Liver (tissue), 9 donors: ENCODE measurements around the gene APEX1. TPM values are rescaled to one million over a fixed set of nuclear protein-coding genes. Genes with fewer than 3 reads are reported as not detected.
"Not testable (repeated sequence)": the region's sequence is repeated elsewhere in the genome, so short reads cannot be mapped to it uniquely, and the experiment has no call there.

ENCODE experiments used
- DNase-seq: peaks from one replicate; pipeline ENCODE4 v3.0.0-alpha.2; 2017; ENCODE audit warnings: low spot score
- H3K27ac ChIP-seq, 2 donors: one replicate each; pipeline ENCODE4 v1.7.0; 2013; ENCODE audit warnings: inconsistent platforms in 2 of 2, low read length in 2 of 2, control low read depth in 1 of 2, low read depth in 1 of 2, mild to moderate bottlenecking in 1 of 2
- H3K27me3 ChIP-seq, 4 donors: one replicate each; pipeline versions ENCODE4 v1.6.1 to v1.7.0; 2013; ENCODE audit warnings: low read length in 3 of 4, inconsistent platforms in 1 of 4, mild to moderate bottlenecking in 1 of 4, moderate library complexity in 1 of 4; ENCODE audit not compliant: control insufficient read depth in 4 of 4, insufficient read depth in 4 of 4
- H3K36me3 ChIP-seq, 4 donors: one replicate each; pipeline versions ENCODE4 v1.6.1 to v1.7.0; 2013; ENCODE audit warnings: low read length in 3 of 4, mild to moderate bottlenecking in 3 of 4, low read depth in 1 of 4, moderate library complexity in 1 of 4; ENCODE audit not compliant: control insufficient read depth in 4 of 4, insufficient read depth in 3 of 4
- H3K4me1 ChIP-seq, 4 donors: one replicate each; pipeline versions ENCODE4 v1.6.1 to v1.7.0; 2013; ENCODE audit warnings: low read length in 3 of 4, mild to moderate bottlenecking in 3 of 4, moderate library complexity in 1 of 4; ENCODE audit not compliant: control insufficient read depth in 4 of 4, insufficient read depth in 4 of 4
- H3K4me3 ChIP-seq, 3 donors: one replicate each; pipeline versions ENCODE4 v1.6.1 to v1.7.0; 2013; ENCODE audit warnings: low read length in 3 of 3, control low read depth in 1 of 3, low read depth in 1 of 3, mild to moderate bottlenecking in 1 of 3
- H3K9ac ChIP-seq, 2 donors: one replicate each; pipeline ENCODE4 v1.7.0; 2013; ENCODE audit warnings: low read length in 2 of 2, mild to moderate bottlenecking in 2 of 2, moderate library complexity in 2 of 2, control low read depth in 1 of 2, low read depth in 1 of 2
- H3K9me3 ChIP-seq, 4 donors: one replicate each; pipeline versions ENCODE4 v1.6.1 to v1.7.0; 2013; ENCODE audit warnings: low read length in 3 of 4; ENCODE audit not compliant: control insufficient read depth in 4 of 4
- ATF3 ChIP-seq: IDR thresholded peaks from 2 replicates; pipeline ENCODE4 v1.6.1; 2016; ENCODE audit warnings: antibody characterized with exemption
- EGR1 ChIP-seq, 2 donors: IDR thresholded peaks; 2 replicates each; pipeline ENCODE4 v1.6.1; 2016 to 2018; ENCODE audit warnings: antibody characterized with exemption in 2 of 2, low read depth in 2 of 2
- FOXA1 ChIP-seq: IDR thresholded peaks from 2 replicates; pipeline ENCODE4 v1.6.1; 2016; ENCODE audit warnings: antibody characterized with exemption
- FOXA2 ChIP-seq: IDR thresholded peaks from 2 replicates; pipeline ENCODE4 v1.6.1; 2016; ENCODE audit warnings: antibody characterized with exemption
- GABPA ChIP-seq, 2 donors: IDR thresholded peaks in 1 of 2; conservative IDR thresholded peaks in 1 of 2; 2 replicates each; pipeline ENCODE4 v1.6.1; 2016; ENCODE audit warnings: antibody characterized with exemption in 2 of 2, mild to moderate bottlenecking in 1 of 2, moderate library complexity in 1 of 2
- HNF4A ChIP-seq, 2 donors: conservative IDR thresholded peaks; 2 replicates each; pipeline ENCODE4 v1.6.1; 2016; ENCODE audit warnings: antibody characterized with exemption in 2 of 2, mild to moderate bottlenecking in 2 of 2
- HNF4G ChIP-seq: IDR thresholded peaks from 2 replicates; pipeline ENCODE4 v1.6.1; 2016; ENCODE audit warnings: antibody characterized with exemption
- JUND ChIP-seq, 2 donors: IDR thresholded peaks; 2 replicates each; pipeline ENCODE4 v1.6.1; 2016; ENCODE audit warnings: antibody characterized with exemption in 2 of 2
- MAX ChIP-seq: IDR thresholded peaks from 2 replicates; pipeline ENCODE4 v1.6.1; 2016; ENCODE audit warnings: antibody characterized with exemption
- NR2F2 ChIP-seq: IDR thresholded peaks from 2 replicates; pipeline ENCODE4 v1.6.1; 2016; ENCODE audit warnings: antibody characterized with exemption
- RAD21 ChIP-seq, 2 donors: IDR thresholded peaks; 2 replicates each; pipeline ENCODE4 v1.6.1; 2016; ENCODE audit warnings: antibody characterized with exemption in 2 of 2, mild to moderate bottlenecking in 2 of 2
- SP1 ChIP-seq: IDR thresholded peaks from 2 replicates; pipeline ENCODE4 v1.6.1; 2018; ENCODE audit warnings: antibody characterized with exemption, mild to moderate bottlenecking
- TAF1 ChIP-seq: conservative IDR thresholded peaks from 2 replicates; pipeline ENCODE4 v1.6.1; 2016; ENCODE audit warnings: antibody characterized with exemption, mild to moderate bottlenecking
- YY1 ChIP-seq: IDR thresholded peaks from 2 replicates; pipeline ENCODE4 v1.6.1; 2016; ENCODE audit warnings: antibody characterized with exemption, mild to moderate bottlenecking
- WGBS: extraction: QIAGEN DNeasy Blood & Tissue Kit; methylation state at CpG from one replicate; pipeline ENCODE4 v1.1.7; 2013; 5-methylcytosine and 5-hydroxymethylcytosine counted together
- polyA plus RNA-seq, 2 donors: library from polyadenylated mRNA; stranded (reverse) in 1 of 2; unstranded in 1 of 2; fragments of 200-250 nt in 1 of 2; fragments of >200 nt in 1 of 2; fragmentation: Nextera tagmentation in 1 of 2; extraction: Ambion mirVana in 1 of 2; gene quantifications; one replicate each; pipeline versions ENCODE4 v1.2.1 to v1.2.3, GENCODE V29; 2013 to 2015
- total RNA-seq, 2 donors: library from RNA; depleted of rRNA; stranded (reverse); fragments of >200 nt; gene quantifications; one replicate each; pipeline ENCODE4 v1.2.3, GENCODE V29; 2014
- TF ChIP-seq, protein P1 (sequence below): fragments of 150-350 bp; IDR thresholded peaks from 2 replicates; pipeline ENCODE4 v1.5.1; 2017; ENCODE audit warnings: improper control_type of control experiment, low read depth, low read length; ENCODE audit not compliant: missing input control
- TF ChIP-seq, protein P2 (sequence below): IDR thresholded peaks from 2 replicates; pipeline ENCODE4 v1.6.1; 2016; ENCODE audit warnings: antibody characterized with exemption, mild to moderate bottlenecking
- donor health status: healthy.
- donor health status: healthy.
- donor health status: healthy.
- donor health status: healthy.
- donor health status: healthy.

APEX1 gene
- total and polyA plus RNA-seq, 4 donors = 32.4 to 64.5 (median 46.7) TPM

GRCh38 chr14:20440882-20441281, 14.1 kb upstream of the APEX1 start (continued):
- TF ChIP-seq, protein P1, sequence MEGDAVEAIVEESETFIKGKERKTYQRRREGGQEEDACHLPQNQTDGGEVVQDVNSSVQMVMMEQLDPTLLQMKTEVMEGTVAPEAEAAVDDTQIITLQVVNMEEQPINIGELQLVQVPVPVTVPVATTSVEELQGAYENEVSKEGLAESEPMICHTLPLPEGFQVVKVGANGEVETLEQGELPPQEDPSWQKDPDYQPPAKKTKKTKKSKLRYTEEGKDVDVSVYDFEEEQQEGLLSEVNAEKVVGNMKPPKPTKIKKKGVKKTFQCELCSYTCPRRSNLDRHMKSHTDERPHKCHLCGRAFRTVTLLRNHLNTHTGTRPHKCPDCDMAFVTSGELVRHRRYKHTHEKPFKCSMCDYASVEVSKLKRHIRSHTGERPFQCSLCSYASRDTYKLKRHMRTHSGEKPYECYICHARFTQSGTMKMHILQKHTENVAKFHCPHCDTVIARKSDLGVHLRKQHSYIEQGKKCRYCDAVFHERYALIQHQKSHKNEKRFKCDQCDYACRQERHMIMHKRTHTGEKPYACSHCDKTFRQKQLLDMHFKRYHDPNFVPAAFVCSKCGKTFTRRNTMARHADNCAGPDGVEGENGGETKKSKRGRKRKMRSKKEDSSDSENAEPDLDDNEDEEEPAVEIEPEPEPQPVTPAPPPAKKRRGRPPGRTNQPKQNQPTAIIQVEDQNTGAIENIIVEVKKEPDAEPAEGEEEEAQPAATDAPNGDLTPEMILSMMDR = no peak
- no peak for TF ChIP-seq HNF4A (conservative IDR thresholded peaks at IDR 0.05)

DNA sequence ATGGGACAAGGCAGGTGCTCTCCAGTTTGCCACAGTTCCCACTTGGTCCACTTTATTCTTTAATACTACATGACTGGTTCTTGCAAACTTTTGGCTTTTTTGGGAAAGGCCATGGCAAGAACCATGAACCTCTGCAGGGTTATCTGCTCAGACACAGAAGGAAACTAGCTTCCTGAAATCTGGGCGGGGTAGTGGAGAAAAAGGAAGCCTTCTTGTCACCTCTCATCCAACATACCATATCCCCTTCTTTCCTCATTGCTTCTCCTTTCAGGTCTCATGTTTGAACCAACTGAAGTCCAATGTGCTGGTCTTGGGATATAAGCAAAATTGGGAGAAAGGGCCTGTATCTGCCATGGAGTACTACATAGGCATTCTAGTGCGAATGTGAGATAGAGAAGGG, 13.6 kb upstream of the APEX1 start:
- Histone ChIP-seq H3K9ac (no peak overlapping the region), H3K27me3 (no peaks in the 10 kb centered on the region), H3K4me1 (peaks cover 0 to 2% (median 0%) of the 10 kb centered on the region in 4 donors), H3K4me3 (no peak overlapping the region), H3K27ac (no peak overlapping the region), H3K36me3 (peaks cover 0 to 13% (median 6%) of the 10 kb centered on the region in 4 donors), H3K9me3 (no peaks in the 10 kb centered on the region)
- DNase-seq = no peak
- 88% methylated on average over 2 of the region's 2 CpGs for WGBS
- TF ChIP-seq, protein P2, sequence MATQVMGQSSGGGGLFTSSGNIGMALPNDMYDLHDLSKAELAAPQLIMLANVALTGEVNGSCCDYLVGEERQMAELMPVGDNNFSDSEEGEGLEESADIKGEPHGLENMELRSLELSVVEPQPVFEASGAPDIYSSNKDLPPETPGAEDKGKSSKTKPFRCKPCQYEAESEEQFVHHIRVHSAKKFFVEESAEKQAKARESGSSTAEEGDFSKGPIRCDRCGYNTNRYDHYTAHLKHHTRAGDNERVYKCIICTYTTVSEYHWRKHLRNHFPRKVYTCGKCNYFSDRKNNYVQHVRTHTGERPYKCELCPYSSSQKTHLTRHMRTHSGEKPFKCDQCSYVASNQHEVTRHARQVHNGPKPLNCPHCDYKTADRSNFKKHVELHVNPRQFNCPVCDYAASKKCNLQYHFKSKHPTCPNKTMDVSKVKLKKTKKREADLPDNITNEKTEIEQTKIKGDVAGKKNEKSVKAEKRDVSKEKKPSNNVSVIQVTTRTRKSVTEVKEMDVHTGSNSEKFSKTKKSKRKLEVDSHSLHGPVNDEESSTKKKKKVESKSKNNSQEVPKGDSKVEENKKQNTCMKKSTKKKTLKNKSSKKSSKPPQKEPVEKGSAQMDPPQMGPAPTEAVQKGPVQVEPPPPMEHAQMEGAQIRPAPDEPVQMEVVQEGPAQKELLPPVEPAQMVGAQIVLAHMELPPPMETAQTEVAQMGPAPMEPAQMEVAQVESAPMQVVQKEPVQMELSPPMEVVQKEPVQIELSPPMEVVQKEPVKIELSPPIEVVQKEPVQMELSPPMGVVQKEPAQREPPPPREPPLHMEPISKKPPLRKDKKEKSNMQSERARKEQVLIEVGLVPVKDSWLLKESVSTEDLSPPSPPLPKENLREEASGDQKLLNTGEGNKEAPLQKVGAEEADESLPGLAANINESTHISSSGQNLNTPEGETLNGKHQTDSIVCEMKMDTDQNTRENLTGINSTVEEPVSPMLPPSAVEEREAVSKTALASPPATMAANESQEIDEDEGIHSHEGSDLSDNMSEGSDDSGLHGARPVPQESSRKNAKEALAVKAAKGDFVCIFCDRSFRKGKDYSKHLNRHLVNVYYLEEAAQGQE = no peak
- TF ChIP-seq MAX (no peak), ATF3 (no peak), NR2F2 (no peak), RAD21 (IDR thresholded peaks at IDR 0.05) (no peak), GABPA (IDR thresholded peaks at IDR 0.05 in 1 of 2, conservative IDR thresholded peaks at IDR 0.05 in 1 of 2) (no peak), YY1 (no peak)

GRCh38 chr14:20443650-20444049, 11.4 kb upstream of the APEX1 start:
- H3K36me3 ChIP-seq = peaks cover 3 to 35% (median 27%) of the 10 kb centered on the region in 4 donors
- DNase-seq, H3K9me3 ChIP-seq, H3K4me3 ChIP-seq, H3K9ac ChIP-seq, H3K27me3 ChIP-seq, H3K27ac ChIP-seq, H3K4me1 ChIP-seq: not testable (repeated sequence)
- WGBS = 65% methylated on average over 2 of the region's 4 CpGs

- Histone ChIP-seq H3K9me3 (no peaks in the 10 kb centered on the region), H3K27me3 (no peaks in the 10 kb centered on the region), H3K9ac (no peak overlapping the region), H3K4me3 (no peak overlapping the region), H3K4me1 (no peaks in the 10 kb centered on the region), H3K36me3 (peaks cover 8 to 55% (median 48%) of the 10 kb centered on the region in 4 donors), H3K27ac (no peak overlapping the region)
- DNase-seq = no peak
- WGBS = 94% methylated on average over 5 of the region's 5 CpGs
- TF ChIP-seq FOXA2 (no peak), ATF3 (no peak), HNF4A (conservative IDR thresholded peaks at IDR 0.05) (no peak), YY1 (no peak), NR2F2 (no peak), SP1 (no peak), HNF4G (no peak), TAF1 (no peak), FOXA1 (no peak), EGR1 (IDR thresholded peaks at IDR 0.05; ENCODE audit: low read depth in 2 of 2) (no peak), JUND (IDR thresholded peaks at IDR 0.05) (no peak)
- TF ChIP-seq, protein P2 = no peak
Observed at GRCh38 chr14:20446889-20447288, 8.1 kb upstream of the APEX1 start.
